OCI-LY7 (cell line): Measurements from ENCODE around the gene CIP2A.

Experiments
- EZH2phosphoT487 ChIP-seq: fragments of 200-600 bp; sonication (generic); IDR thresholded peaks from 2 replicates; pipeline ENCODE4 v1.6.1; 2018; ENCODE audit warnings: low read depth, borderline replicate concordance, mild to moderate bottlenecking, mixed run types, antibody characterized with exemption, low read length, moderate library complexity, mixed read lengths
- TF ChIP-seq, protein P1 (sequence below): fragments of 200-600 bp; sonication (generic); conservative IDR thresholded peaks from 2 replicates; pipeline ENCODE4 v1.5.1; 2014; ENCODE audit warnings: mild to moderate bottlenecking, antibody characterized with exemption, low read length, moderate library complexity, mixed read lengths

DNA sequence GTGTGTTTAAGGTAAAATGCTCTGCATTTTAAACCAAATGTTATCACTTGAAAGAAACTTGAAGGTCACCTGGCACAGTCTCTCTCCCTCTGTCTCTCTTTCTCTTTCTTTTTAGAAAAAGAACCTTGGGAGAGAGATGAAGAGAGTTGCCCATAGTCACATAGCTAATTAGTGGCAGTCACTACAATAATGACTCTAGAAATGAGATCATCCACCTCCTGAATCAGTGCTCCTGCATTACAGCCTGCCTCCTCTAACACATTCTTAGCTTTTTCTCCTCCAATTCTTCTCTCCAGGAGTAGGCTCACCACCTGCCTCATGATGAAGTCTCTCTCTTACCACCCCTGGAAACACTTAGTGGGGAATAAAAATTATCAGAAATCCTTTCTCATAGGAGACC is 81.3 kb downstream of the CIP2A start:
- TF ChIP-seq, protein P1, sequence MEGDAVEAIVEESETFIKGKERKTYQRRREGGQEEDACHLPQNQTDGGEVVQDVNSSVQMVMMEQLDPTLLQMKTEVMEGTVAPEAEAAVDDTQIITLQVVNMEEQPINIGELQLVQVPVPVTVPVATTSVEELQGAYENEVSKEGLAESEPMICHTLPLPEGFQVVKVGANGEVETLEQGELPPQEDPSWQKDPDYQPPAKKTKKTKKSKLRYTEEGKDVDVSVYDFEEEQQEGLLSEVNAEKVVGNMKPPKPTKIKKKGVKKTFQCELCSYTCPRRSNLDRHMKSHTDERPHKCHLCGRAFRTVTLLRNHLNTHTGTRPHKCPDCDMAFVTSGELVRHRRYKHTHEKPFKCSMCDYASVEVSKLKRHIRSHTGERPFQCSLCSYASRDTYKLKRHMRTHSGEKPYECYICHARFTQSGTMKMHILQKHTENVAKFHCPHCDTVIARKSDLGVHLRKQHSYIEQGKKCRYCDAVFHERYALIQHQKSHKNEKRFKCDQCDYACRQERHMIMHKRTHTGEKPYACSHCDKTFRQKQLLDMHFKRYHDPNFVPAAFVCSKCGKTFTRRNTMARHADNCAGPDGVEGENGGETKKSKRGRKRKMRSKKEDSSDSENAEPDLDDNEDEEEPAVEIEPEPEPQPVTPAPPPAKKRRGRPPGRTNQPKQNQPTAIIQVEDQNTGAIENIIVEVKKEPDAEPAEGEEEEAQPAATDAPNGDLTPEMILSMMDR, result no peak
- no peak for TF ChIP-seq EZH2phosphoT487
